GM19395 (cell line): ENCODE data around the gene PAPPA2.
"Not testable (repeated sequence)": the region's sequence is repeated elsewhere in the genome, so short reads cannot be mapped to it uniquely, and the experiment has no call there.

Experiments used
- ATAC-seq: cut with Tn5 transposase; IDR thresholded peaks from one replicate; pipeline ENCODE4 v1.9.1; 2021; ENCODE audit warnings: mild to moderate bottlenecking, moderate library complexity; ENCODE audit not compliant: unreplicated experiment

PAPPA2 gene

GRCh38 chr1:176744142-176744541 is 281.2 kb downstream of the PAPPA2 start:
- ATAC-seq = no peak

- ATAC-seq = no peak
These were observed 283.0 kb downstream of the PAPPA2 start for GRCh38 chr1:176745945-176746344.

- ATAC-seq = no peak
These were observed 289.5 kb downstream of the PAPPA2 start for GRCh38 chr1:176752505-176752904.

GRCh38 chr1:176754676-176755075 is 291.7 kb downstream of the PAPPA2 start:
- ATAC-seq = no peak

DNA sequence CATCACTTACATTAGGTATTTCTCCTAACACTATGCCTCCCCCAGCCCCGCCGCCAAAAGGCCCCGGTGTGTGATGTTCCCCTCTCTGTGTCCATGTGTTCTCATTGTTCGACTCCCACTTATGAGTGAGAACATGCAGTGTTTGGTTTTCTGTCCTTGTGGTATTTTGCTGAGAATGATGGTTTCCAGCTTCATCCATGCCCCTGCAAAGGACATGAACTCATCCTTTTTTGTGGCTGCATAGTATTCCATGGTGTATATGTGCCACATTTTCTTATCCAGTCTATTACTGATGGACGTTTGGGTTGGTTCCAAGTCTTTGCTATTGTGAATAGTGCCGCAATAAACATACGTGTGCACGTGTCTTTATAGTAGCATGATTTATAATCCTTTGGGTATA is 293.8 kb downstream of the PAPPA2 start:
- not testable (repeated sequence) for ATAC-seq

- no peak for ATAC-seq
These were observed 302.6 kb downstream of the PAPPA2 start for GRCh38 chr1:176765608-176766007.

DNA sequence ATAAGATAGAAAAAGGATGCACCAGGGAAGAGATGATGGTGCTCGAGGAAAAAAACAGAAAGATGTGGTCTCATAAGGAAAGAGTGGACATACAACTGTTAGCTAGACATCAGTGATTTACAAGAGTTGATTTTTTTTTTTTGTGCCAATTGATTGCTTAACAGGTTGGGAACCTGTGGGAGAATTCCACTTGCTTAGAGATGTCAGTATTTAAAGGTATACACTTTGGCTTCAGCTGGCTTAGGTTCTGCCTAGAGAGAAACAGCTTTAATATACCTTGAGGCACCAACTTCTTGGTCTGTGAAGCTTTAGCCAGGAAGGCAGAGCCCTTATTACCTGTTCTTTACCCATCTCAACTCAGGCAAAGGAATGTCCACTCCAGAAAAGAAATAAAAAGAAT is 303.8 kb downstream of the PAPPA2 start:
- no peak for ATAC-seq

DNA sequence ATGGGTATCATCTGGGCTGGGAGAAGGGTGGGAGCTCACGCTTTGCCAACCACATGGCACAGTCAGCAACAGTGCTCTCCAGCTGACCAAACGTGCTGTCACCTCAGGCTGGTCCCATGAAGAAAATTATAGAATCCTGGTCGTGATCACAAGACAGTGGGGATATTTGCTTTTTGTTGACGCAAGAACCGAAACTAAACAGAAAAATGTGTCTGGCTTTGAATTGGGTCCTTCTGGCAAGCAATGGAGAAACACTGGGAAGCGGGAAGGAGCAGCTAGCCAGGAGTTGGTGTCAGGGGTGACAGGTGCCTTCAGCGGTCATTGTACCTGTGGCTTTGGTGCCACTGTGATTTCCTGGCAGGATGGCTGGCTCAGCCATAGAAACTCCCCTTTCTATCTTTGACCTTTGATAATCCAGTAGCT is 304.8 kb downstream of the PAPPA2 start:
- no peak for ATAC-seq

DNA sequence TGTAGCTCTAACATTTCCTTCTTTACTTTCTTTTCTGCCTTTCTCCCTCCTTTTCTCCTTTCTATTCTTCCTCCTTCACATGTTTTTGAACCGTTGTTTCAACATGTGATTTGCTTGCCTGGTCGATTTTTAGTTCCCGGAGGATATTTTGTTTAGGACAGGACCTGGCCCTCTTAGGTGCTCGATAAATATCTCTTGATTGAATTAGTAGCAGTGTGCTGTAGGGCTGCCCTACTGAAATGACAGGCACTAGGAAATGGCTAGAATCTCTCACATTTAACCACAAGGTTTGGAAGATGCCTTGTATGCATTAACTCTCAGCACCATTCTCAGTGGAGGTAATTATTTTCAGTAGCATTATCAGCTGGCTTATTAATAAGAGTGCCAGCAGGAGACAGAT is 305.6 kb downstream of the PAPPA2 start:
- no peak for ATAC-seq

DNA sequence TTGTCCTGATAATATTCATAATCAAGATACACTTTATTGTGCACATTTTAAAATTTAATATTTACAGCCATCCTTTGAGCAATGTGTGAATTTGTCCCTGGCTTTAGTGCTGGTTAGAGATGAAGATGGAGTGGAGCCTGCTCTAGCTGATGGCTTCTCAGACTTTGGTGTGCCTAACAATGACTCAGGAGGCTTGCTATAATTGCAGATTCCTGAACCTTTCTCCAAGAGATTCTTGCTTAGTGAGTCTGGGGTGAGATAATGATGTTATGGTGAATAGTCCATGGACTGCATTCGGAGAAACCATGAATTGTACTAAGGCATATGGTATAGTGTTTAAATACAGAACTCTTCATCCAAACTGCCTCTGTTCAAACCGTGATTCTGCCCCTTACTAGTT is 307.1 kb downstream of the PAPPA2 start:
- ATAC-seq = no peak

DNA sequence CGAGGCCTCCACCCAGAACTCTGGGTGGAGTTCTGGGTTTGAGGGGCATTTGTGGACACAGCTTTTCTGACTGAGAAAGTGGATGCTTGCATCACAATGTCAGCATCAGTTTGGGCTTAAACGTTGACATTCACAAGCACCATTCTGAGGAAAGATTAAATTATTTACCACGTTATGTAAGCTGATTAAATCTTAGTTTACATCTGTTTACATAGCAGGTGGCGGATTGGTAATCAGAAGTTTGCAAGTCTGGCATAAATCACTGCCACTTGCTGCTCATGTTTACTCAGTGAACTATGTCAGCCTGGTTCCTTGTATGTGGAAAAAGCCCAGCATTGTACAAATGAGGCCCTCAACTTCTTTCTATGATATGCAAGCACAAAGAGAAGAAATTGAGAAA is 310.1 kb downstream of the PAPPA2 start:
- ATAC-seq = no peak

- ATAC-seq = no peak
These were observed 311.2 kb downstream of the PAPPA2 start for GRCh38 chr1:176774224-176774623.

DNA sequence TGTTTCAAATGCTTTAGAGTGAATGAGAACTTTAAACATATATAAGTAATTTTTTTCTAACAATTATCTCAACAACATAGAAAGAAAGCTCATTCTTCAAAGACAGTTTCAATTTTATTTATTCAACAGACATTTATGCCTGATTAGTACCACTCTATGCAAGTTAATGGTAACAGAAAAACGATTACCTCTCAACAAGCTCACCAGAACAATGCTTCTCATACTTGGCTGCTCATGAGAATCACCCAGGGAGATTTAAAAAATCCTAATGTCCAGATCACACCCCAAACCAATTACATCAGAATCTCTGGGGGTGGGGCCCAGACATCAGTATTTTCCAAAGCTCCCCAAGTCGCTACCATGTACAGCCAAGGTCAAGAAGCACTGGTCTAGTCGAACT is 312.4 kb downstream of the PAPPA2 start:
- ATAC-seq = no peak

DNA sequence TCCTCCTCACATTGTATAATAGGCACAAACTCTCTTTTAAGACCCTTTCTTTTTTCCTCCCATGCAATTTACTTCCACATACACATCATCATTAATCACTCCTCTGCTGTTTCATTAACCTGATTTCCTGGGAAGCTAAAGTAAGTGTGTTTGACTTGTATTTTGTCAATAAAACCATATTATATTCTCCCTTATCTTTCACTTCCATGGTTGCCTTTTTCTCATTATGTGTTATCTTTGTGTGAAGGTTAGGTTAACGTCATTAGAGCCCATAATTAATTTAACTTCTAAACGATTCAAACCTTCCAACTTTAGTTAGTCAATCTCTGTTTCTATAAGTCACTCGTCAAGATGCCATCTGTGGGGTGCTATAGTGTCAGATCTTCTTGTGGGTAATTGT is 313.0 kb downstream of the PAPPA2 start:
- no peak for ATAC-seq

- ATAC-seq = no peak
These were observed 315.1 kb downstream of the PAPPA2 start for GRCh38 chr1:176778056-176778455.

DNA sequence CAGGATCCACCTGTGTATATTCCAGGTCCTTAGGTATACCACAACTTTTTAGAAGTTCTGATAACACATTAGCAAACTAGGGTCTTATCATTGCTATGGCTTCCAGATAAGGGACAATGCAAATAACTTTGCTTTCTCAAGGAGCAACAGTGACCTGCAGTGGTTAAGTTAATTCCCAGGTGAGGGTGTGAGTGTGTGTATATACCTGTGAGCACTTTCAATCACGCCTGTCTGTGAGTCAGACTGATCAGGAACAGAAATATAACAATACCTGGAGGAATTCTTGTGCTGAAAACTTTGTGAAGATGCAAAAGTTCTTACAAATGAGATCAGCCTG is 317.0 kb downstream of the PAPPA2 start:
- no peak for ATAC-seq

DNA sequence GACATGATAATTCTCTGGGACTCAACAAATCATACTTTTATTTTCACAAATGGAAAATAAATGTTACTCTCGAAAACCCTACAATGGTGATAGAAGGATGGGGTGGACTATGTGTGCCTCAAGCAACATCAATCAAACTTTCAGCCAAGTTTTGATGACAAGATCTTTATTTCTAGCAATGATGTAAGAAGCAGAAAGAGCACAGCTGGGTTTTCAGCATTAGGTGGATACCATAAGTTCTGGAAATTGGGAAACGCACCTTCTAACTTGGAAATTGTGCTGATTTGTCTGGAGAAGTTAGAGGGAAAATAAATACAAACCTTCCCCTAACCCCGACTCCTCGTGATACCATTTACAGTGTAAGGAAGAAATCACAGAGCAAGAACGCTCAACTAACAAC is 320.3 kb downstream of the PAPPA2 start:
- no peak for ATAC-seq

DNA sequence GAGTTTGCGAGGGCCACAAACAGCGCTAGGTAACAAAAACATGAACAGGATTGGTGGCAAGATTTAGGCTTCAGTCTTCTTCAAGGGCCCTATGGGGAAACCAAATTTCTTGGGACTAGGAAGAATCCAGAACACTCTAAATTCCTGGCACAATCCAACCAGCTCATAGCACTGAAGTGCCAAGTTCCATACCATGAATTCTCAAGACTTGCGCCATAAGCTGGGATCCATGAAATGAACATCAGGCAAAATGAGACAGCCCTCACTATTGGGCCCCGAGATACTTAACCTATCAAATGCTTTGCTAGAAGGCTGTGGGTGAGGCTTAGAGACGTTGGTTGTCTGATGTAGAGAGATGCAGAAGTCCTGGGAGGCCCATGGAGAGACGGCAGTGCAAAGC is 322.1 kb downstream of the PAPPA2 start:
- no peak for ATAC-seq

DNA sequence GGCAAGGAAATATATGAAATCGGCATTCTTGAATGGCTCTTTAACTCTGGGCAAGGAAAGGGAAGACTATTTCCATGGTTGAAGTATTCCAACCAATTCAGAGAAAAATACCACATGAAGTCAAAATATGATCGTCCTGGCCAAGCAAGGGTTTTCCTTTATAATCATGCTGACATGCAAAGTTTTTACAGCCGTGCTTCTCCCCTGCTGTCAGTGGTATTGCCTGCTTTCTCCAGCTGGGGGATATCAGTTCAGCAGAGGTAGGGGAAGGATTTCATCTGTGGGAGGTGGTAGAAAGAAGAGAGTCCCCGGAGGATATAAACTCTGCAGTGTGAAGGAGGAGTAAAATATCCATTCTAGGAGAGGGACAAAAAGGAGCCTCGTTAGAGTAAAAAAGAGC is 322.8 kb downstream of the PAPPA2 start:
- no peak for ATAC-seq

- ATAC-seq = no peak
These were observed 323.3 kb downstream of the PAPPA2 start for GRCh38 chr1:176786274-176786673.

DNA sequence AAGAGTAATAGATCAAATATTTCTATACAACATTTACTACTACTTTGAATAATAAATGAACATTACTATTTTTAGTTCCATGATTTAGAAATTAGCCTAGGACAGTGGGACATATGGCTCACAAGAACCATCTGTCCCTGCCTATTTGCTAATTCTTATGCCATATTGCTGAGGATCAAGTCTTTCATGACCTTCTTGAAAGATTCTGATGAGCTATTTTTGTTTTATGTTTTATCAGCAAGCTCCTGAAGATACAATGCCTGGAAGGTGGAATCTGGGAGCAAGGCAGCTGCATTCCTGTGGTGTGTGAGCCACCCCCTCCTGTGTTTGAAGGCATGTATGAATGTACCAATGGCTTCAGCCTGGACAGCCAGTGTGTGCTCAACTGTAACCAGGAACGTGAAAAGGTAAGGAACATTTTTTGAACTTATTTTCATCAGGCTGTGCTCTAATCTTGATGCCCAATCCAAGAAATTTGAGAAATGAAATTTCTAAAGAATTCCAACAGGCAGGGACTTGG is 326.7 kb downstream of the PAPPA2 start:
- no peak for ATAC-seq

DNA sequence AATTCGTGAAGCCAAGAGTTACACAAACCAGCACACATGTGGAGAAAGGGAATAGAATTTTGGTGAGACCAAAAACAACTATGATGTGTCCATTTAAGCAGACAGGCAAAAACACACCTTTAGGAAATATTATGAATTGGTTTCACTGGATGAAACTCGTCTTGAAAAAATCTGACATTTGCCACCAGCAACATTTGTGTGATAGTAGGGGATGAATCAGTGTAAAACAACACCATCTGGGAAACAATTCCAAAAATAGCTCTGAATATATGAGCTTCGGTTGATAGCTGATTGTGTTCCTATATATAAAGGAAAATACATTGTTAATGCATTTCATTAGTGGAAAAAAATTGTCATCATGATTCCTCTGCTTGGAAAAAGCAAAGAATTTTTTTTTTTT is 327.8 kb downstream of the PAPPA2 start:
- ATAC-seq = no peak

- no peak for ATAC-seq
These were observed 328.9 kb downstream of the PAPPA2 start for GRCh38 chr1:176791906-176792305.
